Stimulated activated CD8-positive, alpha-beta memory T cell treated with anti-CD3 and anti-CD28 coated beads, Interleukin-12 subunit alpha, Interleukin-12 subunit beta, amount 100 ng/mL, for 24 hours (primary cell): ENCODE results near the gene CDC6.

Experiments
- DNase-seq: peaks from one replicate; pipeline ENCODE4 v3.0.0-alpha.2; 2020; ENCODE audit errors: extremely low read depth

Gene CDC6

GRCh38 chr17:40340880-40341807 is 53.5 kb downstream of the CDC6 start:
- peak; percentile 68 for DNase-seq

- DNase-seq, result no peak
These were observed 54.3 kb downstream of the CDC6 start for GRCh38 chr17:40341808-40342503.

DNA sequence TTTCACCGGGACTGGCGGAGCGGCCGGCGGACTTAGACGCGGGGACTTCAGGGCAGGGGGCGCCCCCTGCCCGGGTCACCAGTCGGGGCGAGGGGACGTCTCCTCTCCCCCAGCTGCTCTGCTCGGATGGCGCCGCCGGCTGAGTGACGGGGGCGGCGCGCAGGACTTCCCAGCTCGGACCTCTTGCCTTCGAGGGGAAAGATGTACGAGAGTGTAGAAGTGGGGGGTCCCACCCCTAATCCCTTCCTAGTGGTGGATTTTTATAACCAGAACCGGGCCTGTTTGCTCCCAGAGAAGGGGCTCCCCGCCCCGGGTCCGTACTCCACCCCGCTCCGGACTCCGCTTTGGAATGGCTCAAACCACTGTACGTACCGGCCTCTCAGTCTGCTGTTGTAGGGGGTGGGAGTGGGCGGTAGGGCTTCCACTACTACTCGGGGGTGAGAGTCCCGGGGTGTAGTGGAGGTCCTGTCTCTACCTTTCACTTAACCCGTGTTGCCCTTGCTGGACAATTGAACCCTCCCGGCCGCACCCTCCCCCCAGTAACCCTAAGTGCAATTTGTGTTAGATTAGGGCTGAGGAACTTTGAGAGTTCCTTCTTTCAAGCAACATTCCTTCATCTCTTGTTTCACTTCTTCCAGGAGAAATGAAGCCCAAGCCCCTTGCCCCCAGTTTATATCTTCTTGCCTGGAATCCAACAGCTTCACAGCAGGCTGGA is 55.0 kb downstream of the CDC6 start:
- no peak for DNase-seq

DNA sequence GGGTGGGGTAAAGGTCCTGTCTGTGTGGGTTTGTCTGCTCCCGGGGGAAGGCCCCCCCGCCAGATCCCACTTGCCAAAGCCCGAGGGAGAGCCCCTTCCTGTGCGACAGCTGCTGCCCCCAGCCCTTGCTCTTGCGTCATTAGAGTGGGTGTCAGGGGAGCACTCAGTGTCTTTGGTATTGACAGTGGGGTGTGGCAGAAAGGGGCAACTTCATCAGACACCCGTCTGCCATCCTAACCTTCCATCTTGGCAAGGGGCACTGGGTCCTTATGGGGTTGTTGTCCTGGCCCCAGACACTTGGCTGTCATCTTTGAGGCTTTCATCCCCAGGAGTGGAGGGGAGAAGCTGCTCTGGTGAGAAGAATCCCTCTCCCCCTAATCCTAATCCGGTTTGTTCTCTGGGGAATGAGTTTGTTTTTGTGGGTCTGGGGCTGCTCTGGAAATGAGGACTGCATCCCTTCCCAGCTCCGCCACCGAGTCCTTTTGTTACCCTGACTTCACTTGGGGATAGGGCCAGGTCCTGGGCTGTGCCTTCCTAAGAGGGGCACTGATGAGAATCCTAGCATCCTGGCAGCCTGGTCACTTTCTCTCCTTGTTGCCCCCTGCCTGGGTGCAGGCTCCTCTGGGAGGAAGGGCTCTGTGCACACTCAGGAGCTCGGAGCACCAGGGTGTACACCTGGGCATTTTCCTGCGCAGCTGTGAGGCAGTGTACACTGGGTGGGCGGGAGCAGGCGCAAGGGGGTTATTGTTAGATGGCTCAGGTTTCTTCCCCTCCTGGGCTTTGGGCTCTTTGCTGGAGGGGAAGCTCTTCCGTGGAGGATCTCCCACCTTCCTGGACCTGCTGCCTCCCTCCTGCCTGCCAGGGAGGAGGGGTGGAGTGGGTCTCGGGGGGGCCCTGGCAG is 55.8 kb downstream of the CDC6 start:
- no peak for DNase-seq

DNA sequence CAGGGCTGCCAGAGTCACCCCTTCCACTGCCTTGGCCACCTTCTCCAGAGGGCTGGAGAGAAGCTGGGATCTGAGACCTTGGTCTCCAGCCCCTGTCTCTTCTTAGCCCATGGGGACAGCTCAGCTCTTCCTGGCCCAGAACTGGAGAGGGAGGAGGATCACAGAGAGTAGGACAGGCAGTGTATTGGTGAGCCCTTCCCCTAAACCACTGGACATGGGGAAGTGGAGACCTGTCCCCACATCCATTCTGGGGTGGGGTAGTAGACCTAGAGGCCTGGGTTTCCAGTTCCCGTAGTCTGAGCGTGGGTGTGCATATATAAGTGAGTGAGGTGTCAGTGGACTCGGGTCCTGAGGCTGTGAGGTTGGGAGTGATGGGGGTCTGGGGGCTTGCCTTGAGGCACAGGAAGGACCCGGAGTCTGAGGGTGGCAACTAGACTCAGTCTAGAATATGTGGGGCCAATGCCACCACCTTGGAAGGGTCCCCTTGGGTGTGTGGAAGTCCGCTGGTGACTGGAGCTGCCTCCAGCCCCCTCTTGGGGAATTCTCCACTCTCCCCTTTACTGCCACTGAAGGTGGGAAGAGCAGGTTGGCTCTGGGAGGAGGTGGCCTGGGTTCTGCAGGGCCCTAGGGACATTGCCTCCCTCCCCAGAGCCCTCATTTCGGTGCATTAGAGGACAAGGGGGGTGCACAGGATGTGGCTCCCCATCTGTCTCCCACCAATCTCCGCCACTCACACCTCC is 56.9 kb downstream of the CDC6 start:
- DNase-seq, result no peak

GRCh38 chr17:40345161-40345993 is 57.7 kb downstream of the CDC6 start:
- DNase-seq, result no peak

GRCh38 chr17:40345994-40346764 is 58.5 kb downstream of the CDC6 start:
- DNase-seq, result no peak

GRCh38 chr17:40346765-40347158 is 59.1 kb downstream of the CDC6 start:
- DNase-seq, result no peak

- no peak for DNase-seq
These were observed 59.8 kb downstream of the CDC6 start for GRCh38 chr17:40347319-40348135.

GRCh38 chr17:40348136-40348504 is 60.4 kb downstream of the CDC6 start:
- DNase-seq, result no peak

DNA sequence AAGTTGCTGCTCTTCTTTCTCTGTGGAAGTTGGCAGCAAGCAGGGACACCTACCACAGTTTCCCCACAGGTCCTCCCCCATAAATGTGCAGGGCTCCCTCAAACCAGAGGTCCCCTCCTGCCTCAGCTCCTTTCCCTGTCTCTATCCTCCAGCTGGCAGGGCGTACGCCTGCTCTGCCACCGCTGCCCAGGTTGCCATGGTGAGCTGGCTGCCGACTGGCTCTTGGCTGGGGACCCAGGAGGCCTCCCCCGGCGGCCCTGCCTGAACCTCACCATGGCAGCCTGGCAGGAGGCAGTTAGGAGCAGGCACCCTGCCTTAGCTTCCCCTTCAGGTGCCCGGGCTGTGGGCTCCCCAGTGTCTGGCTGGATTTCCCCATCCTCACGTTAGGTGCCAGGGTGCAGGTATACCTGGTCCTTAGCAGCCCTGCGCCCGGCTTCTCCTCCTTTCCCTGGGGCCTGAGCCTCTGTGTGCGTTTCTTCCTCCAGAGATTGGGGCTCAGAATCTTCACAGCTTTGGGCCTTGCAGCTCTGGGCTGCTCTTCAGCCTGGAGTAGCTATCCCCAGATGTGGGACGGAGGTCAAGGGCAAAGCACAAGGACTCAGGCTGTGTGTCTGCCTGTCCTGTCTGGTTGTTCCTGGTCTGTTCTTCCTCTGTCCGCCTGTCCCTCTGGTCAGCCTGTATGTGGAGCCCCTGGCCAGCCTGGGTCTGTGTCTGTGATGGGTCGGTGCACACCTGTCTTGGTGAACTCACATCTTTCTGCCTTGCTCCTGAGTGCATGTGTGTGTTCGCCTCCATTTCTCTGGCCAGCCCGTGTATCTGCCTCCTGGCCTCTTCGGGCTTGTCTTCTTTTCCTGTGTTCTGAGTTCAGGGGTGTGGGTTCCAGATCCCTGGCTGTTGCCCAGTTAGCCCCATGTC is 61.1 kb downstream of the CDC6 start:
- DNase-seq, result no peak

DNA sequence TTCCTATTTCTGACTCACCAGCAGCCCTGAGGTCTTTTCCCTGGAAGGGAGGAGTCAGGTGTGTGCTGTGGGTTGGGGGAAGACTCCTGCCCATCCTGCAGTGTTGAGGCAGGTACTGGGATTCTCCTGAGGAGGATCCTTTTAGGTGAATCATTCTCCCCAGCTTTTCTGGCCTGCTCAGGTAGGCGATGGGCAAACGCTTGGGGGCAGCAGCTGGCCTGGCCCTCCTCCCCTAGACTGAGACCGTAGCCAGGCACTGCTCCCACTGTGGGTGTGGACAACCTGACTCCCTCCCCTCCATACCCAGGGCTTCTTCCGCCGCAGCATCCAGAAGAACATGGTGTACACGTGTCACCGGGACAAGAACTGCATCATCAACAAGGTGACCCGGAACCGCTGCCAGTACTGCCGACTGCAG is 61.8 kb downstream of the CDC6 start:
- DNase-seq, result no peak

- DNase-seq, result no peak
These were observed 62.4 kb downstream of the CDC6 start for GRCh38 chr17:40349895-40350688.

DNA sequence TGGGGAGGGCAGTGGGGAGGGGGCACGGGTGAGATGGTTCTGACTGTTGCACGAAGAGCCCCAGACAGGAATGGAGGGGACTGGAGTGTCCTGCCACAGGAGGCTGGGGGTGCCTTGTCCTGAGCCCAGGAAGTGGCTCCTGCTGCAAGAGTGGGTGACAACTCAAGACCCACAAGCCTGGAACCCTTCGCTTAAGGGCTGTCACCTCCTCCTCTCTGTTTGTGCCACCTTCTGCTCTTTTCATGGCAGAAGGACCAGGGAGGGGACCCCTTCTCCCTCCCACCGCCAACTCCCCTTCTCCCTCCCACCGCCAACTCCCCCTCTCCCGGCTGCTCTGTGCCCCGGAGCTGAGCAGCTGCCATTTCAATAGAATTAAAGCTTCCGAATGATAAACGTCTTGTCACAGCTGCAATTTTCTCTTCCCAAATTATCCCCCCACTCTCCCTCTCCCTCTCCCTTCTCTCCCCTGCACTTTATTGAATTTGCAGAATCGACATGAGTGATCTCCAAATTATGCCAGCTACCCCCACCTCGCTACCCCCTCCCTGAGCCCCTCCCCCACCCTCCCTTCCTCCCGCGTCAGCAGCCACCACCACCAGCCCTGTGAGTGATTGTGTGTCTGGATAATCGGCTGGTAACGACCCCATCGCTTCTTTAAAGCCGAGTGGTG is 63.1 kb downstream of the CDC6 start:
- DNase-seq, result no peak

- no peak for DNase-seq
These were observed 63.9 kb downstream of the CDC6 start for GRCh38 chr17:40351359-40352236.
